Mesenchymal stem cell (in vitro differentiated cells and primary cell): Measurements from ENCODE around the gene KCNN2.

ENCODE experiments used
- DNase-seq: peaks from one replicate; pipeline ENCODE4 v3.0.0-alpha.2; 2013
- H2AFZ ChIP-seq: one replicate; pipeline ENCODE4 v1.6.1; 2013; ENCODE audit warnings: low read depth, mild to moderate bottlenecking, control low read depth, inconsistent platforms, low read length, moderate library complexity
- H2AK5ac ChIP-seq: 2 replicates; pipeline ENCODE4 v1.6.1; 2013; ENCODE audit warnings: low read length, moderate library complexity, mild to moderate bottlenecking, inconsistent platforms; ENCODE audit not compliant: severe bottlenecking
- H2BK120ac ChIP-seq: one replicate; pipeline ENCODE4 v1.6.1; 2013; ENCODE audit warnings: low read depth, mild to moderate bottlenecking, inconsistent platforms, low read length, moderate library complexity
- H2BK12ac ChIP-seq, 2 experiments: one replicate each; pipeline ENCODE4 v1.6.1; 2013; ENCODE audit warnings: inconsistent platforms in 2 of 2, low read length in 2 of 2, mild to moderate bottlenecking in 2 of 2, moderate library complexity in 2 of 2, control low read depth in 1 of 2
- H2BK15ac ChIP-seq: one replicate; pipeline ENCODE4 v1.6.1; 2013; ENCODE audit warnings: mild to moderate bottlenecking, low read depth, inconsistent platforms; ENCODE audit not compliant: poor library complexity, severe bottlenecking
- H2BK5ac ChIP-seq: 2 replicates; pipeline ENCODE4 v1.6.1; 2013; ENCODE audit warnings: low read depth, mild to moderate bottlenecking, low read length, control low read depth, inconsistent platforms; ENCODE audit not compliant: poor library complexity, severe bottlenecking
- H3K14ac ChIP-seq, 2 experiments: one replicate each; pipeline ENCODE4 v1.6.1; 2013; ENCODE audit warnings: inconsistent platforms in 2 of 2, low read length in 2 of 2, control low read depth in 1 of 2, mild to moderate bottlenecking in 1 of 2, moderate library complexity in 1 of 2
- H3K18ac ChIP-seq, 2 experiments: one replicate each; pipeline ENCODE4 v1.6.1; 2013; ENCODE audit warnings: inconsistent platforms in 2 of 2, low read length in 2 of 2, control low read depth in 1 of 2, low read depth in 1 of 2, mild to moderate bottlenecking in 1 of 2
- H3K23ac ChIP-seq, 2 experiments: one replicate each; pipeline ENCODE4 v1.6.1; 2013; ENCODE audit warnings: inconsistent platforms in 2 of 2, low read length in 2 of 2, mild to moderate bottlenecking in 2 of 2, moderate library complexity in 2 of 2, control low read depth in 1 of 2
- H3K27ac ChIP-seq: 2 replicates; pipeline ENCODE4 v1.5.1; 2013; ENCODE audit warnings: mild to moderate bottlenecking, moderate library complexity, low read length, control low read depth, inconsistent platforms; ENCODE audit not compliant: poor library complexity, severe bottlenecking
- H3K27me3 ChIP-seq, 2 experiments: 2 replicates each; pipeline versions ENCODE4 v1.6.1 to v1.7.0; 2013; ENCODE audit warnings: low read length in 2 of 2, mild to moderate bottlenecking in 2 of 2, moderate library complexity in 2 of 2, control low read depth in 1 of 2, inconsistent platforms in 1 of 2; ENCODE audit not compliant: control insufficient read depth in 1 of 2, insufficient read depth in 1 of 2
- H3K36me3 ChIP-seq, 2 experiments: 2 replicates each; pipeline versions ENCODE4 v1.6.1 to v1.7.0; 2013; ENCODE audit warnings: low read length in 2 of 2, control low read depth in 1 of 2, inconsistent platforms in 1 of 2, low read depth in 1 of 2, mild to moderate bottlenecking in 1 of 2; ENCODE audit not compliant: insufficient read depth in 2 of 2, control insufficient read depth in 1 of 2
- H3K4ac ChIP-seq, 2 experiments: one replicate each; pipeline ENCODE4 v1.6.1; 2013; ENCODE audit warnings: inconsistent platforms in 2 of 2, low read length in 2 of 2, mild to moderate bottlenecking in 2 of 2, moderate library complexity in 2 of 2, control low read depth in 1 of 2, low read depth in 1 of 2
- H3K4me1 ChIP-seq: 2 replicates; pipeline ENCODE4 v1.6.1; 2013; ENCODE audit warnings: low read depth, low read length, control low read depth; ENCODE audit not compliant: control insufficient read depth, insufficient read depth
- H3K4me2 ChIP-seq: 2 replicates; pipeline ENCODE4 v1.6.1; 2013; ENCODE audit warnings: low read length, mild to moderate bottlenecking, inconsistent platforms; ENCODE audit not compliant: poor library complexity, severe bottlenecking
- H3K4me3 ChIP-seq, 2 experiments: 2 replicates each; pipeline versions ENCODE4 v1.5.1 to v1.7.0; 2013; ENCODE audit warnings: low read length in 2 of 2, mild to moderate bottlenecking in 2 of 2, control low read depth in 1 of 2, low read depth in 1 of 2; ENCODE audit not compliant: insufficient read depth in 1 of 2
- H3K79me1 ChIP-seq: replicated peaks from 2 replicates; pipeline ENCODE4 v1.6.1; 2013; ENCODE audit warnings: mild to moderate bottlenecking, control low read depth, low read length, inconsistent platforms; ENCODE audit not compliant: poor library complexity, severe bottlenecking
- H3K9ac ChIP-seq: 2 replicates; pipeline ENCODE4 v1.7.0; 2013; ENCODE audit warnings: mild to moderate bottlenecking, low read length, moderate library complexity
- H3K9me3 ChIP-seq: 2 replicates; pipeline ENCODE4 v1.7.0; 2013; ENCODE audit warnings: mild to moderate bottlenecking, low read length; ENCODE audit not compliant: control insufficient read depth
- H4K8ac ChIP-seq: one replicate; pipeline ENCODE4 v1.6.1; 2013; ENCODE audit warnings: inconsistent platforms, mild to moderate bottlenecking, low read length, moderate library complexity
- H4K91ac ChIP-seq: one replicate; pipeline ENCODE4 v1.6.1; 2013; ENCODE audit warnings: mild to moderate bottlenecking, low read length, inconsistent platforms
- WGBS: methylation state at CpG from one replicate; pipeline ENCODE4 v1.1.7; 2013; ENCODE audit warnings: mixed read lengths; 5-methylcytosine and 5-hydroxymethylcytosine counted together

KCNN2 gene

GRCh38 chr5:114434396-114435219 is 72.7 kb downstream of the KCNN2 start:
- Histone ChIP-seq H3K27ac (no peak overlapping the region), H3K36me3 (no peaks in the 10 kb centered on the region), H2BK15ac (no peak overlapping the region), H2BK5ac (no peak overlapping the region), H3K79me1 (no peaks in the 10 kb centered on the region), H3K9ac (no peak overlapping the region), H3K14ac (no peak overlapping the region), H4K8ac (no peak overlapping the region), H3K18ac (no peak overlapping the region), H3K23ac (no peak overlapping the region), H2BK120ac (no peak overlapping the region), H4K91ac (no peak overlapping the region), H3K4ac (no peak overlapping the region), H3K4me3 (no peak overlapping the region), H3K4me1 (no peaks in the 10 kb centered on the region), H3K9me3 (no peaks in the 10 kb centered on the region), H2AK5ac (no peak overlapping the region), H3K27me3 (no peaks in the 10 kb centered on the region), H2BK12ac (no peak overlapping the region), H3K4me2 (no peak overlapping the region), H2AFZ (no peak overlapping the region)
- no peak for DNase-seq
- 76% methylated on average over 3 of the region's 5 CpGs for WGBS

- DNase-seq: no peak
- no peak overlapping the region for H4K91ac ChIP-seq
These were observed 73.3 kb downstream of the KCNN2 start for GRCh38 chr5:114435220-114435481.

GRCh38 chr5:114435885-114436299 is 74.0 kb downstream of the KCNN2 start:
- no peak overlapping the region for H3K4me2 ChIP-seq
- H3K18ac ChIP-seq: no peak overlapping the region
- H3K23ac ChIP-seq: no peak overlapping the region
- no peaks in the 10 kb centered on the region for H3K9me3 ChIP-seq
- no peak overlapping the region for H3K9ac ChIP-seq
- no peak overlapping the region for H2BK5ac ChIP-seq
- H3K14ac ChIP-seq: no peak overlapping the region
- no peak overlapping the region for H4K91ac ChIP-seq
- H3K36me3 ChIP-seq: no peaks in the 10 kb centered on the region
- H4K8ac ChIP-seq: no peak overlapping the region
- no peak overlapping the region for H3K4me3 ChIP-seq
- H2BK12ac ChIP-seq: no peak overlapping the region
- no peak overlapping the region for H2AK5ac ChIP-seq
- H3K27ac ChIP-seq: no peak overlapping the region
- no peak overlapping the region for H3K4ac ChIP-seq
- H3K27me3 ChIP-seq: no peaks in the 10 kb centered on the region
- no peak for DNase-seq
- no peak overlapping the region for H2BK120ac ChIP-seq
- H3K4me1 ChIP-seq: no peaks in the 10 kb centered on the region
- no peaks in the 10 kb centered on the region for H3K79me1 ChIP-seq
- WGBS: 40% methylated on average over 1 of the region's 1 CpG
- no peak overlapping the region for H2BK15ac ChIP-seq
- H2AFZ ChIP-seq: no peak overlapping the region

More at GRCh38 chr5:114435220-114435481, 73.3 kb downstream of the KCNN2 start:
- Histone ChIP-seq H3K14ac (no peak overlapping the region), H3K27ac (no peak overlapping the region), H3K18ac (no peak overlapping the region), H3K4me2 (no peak overlapping the region), H3K79me1 (no peaks in the 10 kb centered on the region), H2AFZ (no peak overlapping the region), H3K9ac (no peak overlapping the region), H2BK15ac (no peak overlapping the region), H2BK12ac (no peak overlapping the region), H3K36me3 (no peaks in the 10 kb centered on the region), H2BK120ac (no peak overlapping the region), H3K4me3 (no peak overlapping the region), H3K4ac (no peak overlapping the region), H2AK5ac (no peak overlapping the region), H3K27me3 (no peaks in the 10 kb centered on the region), H4K8ac (no peak overlapping the region), H3K23ac (no peak overlapping the region), H3K9me3 (no peaks in the 10 kb centered on the region), H3K4me1 (no peaks in the 10 kb centered on the region), H2BK5ac (no peak overlapping the region)
- WGBS: no CpG with 5 or more reads among the region's 1 CpG

GRCh38 chr5:114437936-114438335 is 76.1 kb downstream of the KCNN2 start:
- H4K91ac ChIP-seq: no peak overlapping the region
- H3K36me3 ChIP-seq: no peaks in the 10 kb centered on the region
- no peak overlapping the region for H3K4me2 ChIP-seq
- peaks cover 4 to 6% of the 10 kb centered on the region in 2 experiments for H3K27me3 ChIP-seq
- H3K27ac ChIP-seq: no peak overlapping the region
- no peak overlapping the region for H3K14ac ChIP-seq
- H2BK5ac ChIP-seq: no peak overlapping the region
- H3K4me1 ChIP-seq: no peaks in the 10 kb centered on the region
- H2BK15ac ChIP-seq: no peak overlapping the region
- H3K4ac ChIP-seq: no peak overlapping the region
- WGBS: 79% methylated on average over 1 of the region's 2 CpGs
- H3K9ac ChIP-seq: no peak overlapping the region
- H2BK120ac ChIP-seq: no peak overlapping the region
- no peak overlapping the region for H3K23ac ChIP-seq
- H3K9me3 ChIP-seq: no peaks in the 10 kb centered on the region
- no peak overlapping the region for H2BK12ac ChIP-seq
- no peak overlapping the region for H4K8ac ChIP-seq
- no peaks in the 10 kb centered on the region for H3K79me1 ChIP-seq
- no peak overlapping the region for H2AFZ ChIP-seq
- H3K18ac ChIP-seq: no peak overlapping the region
- DNase-seq: no peak
- no peak overlapping the region for H3K4me3 ChIP-seq
- H2AK5ac ChIP-seq: no peak overlapping the region
